H9 (cell line): ENCODE measurements around the gene TDRD9. TPM values are rescaled to one million over a fixed set of nuclear protein-coding genes. Genes with fewer than 3 reads are reported as not detected.

Experiments used
- DNase-seq: peaks from one replicate; pipeline ENCODE4 v3.0.0-alpha.2; 2017
- H2AFZ ChIP-seq: one replicate; pipeline ENCODE4 v1.6.1; 2013; ENCODE audit warnings: mild to moderate bottlenecking, low read length, control low read depth, moderate library complexity
- H2AK5ac ChIP-seq: 2 replicates; pipeline ENCODE4 v1.6.1; 2013; ENCODE audit warnings: low read length, control low read depth, mixed read lengths; ENCODE audit not compliant: insufficient read length
- H2BK120ac ChIP-seq: one replicate; pipeline ENCODE4 v1.6.1; 2013; ENCODE audit warnings: low read depth, mild to moderate bottlenecking, low read length, control low read depth, inconsistent platforms; ENCODE audit not compliant: poor library complexity, severe bottlenecking
- H2BK12ac ChIP-seq: 2 replicates; pipeline ENCODE4 v1.6.1; 2013; ENCODE audit warnings: low read length, control low read depth, mixed read lengths, low read depth; ENCODE audit not compliant: insufficient read length
- H2BK15ac ChIP-seq: 2 replicates; pipeline ENCODE4 v1.6.1; 2013; ENCODE audit warnings: low read depth, low read length, control low read depth
- H2BK20ac ChIP-seq: one replicate; pipeline ENCODE4 v1.6.1; 2013; ENCODE audit warnings: low read depth, mild to moderate bottlenecking, low read length, control low read depth, inconsistent platforms; ENCODE audit not compliant: poor library complexity, severe bottlenecking
- H2BK5ac ChIP-seq: 2 replicates; pipeline ENCODE4 v1.6.1; 2013; ENCODE audit warnings: low read length, control low read depth, mixed read lengths; ENCODE audit not compliant: insufficient read length
- H3K14ac ChIP-seq: 2 replicates; pipeline ENCODE4 v1.6.1; 2013; ENCODE audit warnings: low read length, control low read depth; ENCODE audit not compliant: insufficient read depth
- H3K18ac ChIP-seq: 2 replicates; pipeline ENCODE4 v1.6.1; 2013; ENCODE audit warnings: low read depth, mild to moderate bottlenecking, mixed read lengths, low read length, control low read depth; ENCODE audit not compliant: insufficient read length
- H3K23ac ChIP-seq: 2 replicates; pipeline ENCODE4 v1.6.1; 2013; ENCODE audit warnings: low read length, control low read depth, mixed read lengths, low read depth; ENCODE audit not compliant: insufficient read length
- H3K23me2 ChIP-seq: 2 replicates; pipeline ENCODE4 v1.6.1; 2013; ENCODE audit warnings: low read depth, mild to moderate bottlenecking, mixed read lengths, low read length, control low read depth; ENCODE audit not compliant: insufficient read length, poor library complexity, severe bottlenecking
- H3K27ac ChIP-seq: 2 replicates; pipeline ENCODE4 v1.5.1; 2013; ENCODE audit warnings: low read length, control low read depth, mixed read lengths, low read depth; ENCODE audit not compliant: insufficient read length
- H3K27me3 ChIP-seq: 2 replicates; pipeline ENCODE4 v1.6.1; 2013; ENCODE audit warnings: low read length, control low read depth, inconsistent platforms; ENCODE audit not compliant: insufficient read depth
- H3K4ac ChIP-seq: 2 replicates; pipeline ENCODE4 v1.6.1; 2013; ENCODE audit warnings: low read depth, mild to moderate bottlenecking, control low read depth, inconsistent platforms, low read length, moderate library complexity
- H3K4me1 ChIP-seq: 2 replicates; pipeline ENCODE4 v1.6.1; 2013; ENCODE audit warnings: low read length, control low read depth, inconsistent platforms; ENCODE audit not compliant: insufficient read depth
- H3K4me2 ChIP-seq: 2 replicates; pipeline ENCODE4 v1.6.1; 2013; ENCODE audit warnings: low read length, control low read depth, mixed read lengths; ENCODE audit not compliant: insufficient read length, insufficient read depth
- H3K56ac ChIP-seq: 2 replicates; pipeline ENCODE4 v1.6.1; 2013; ENCODE audit warnings: low read depth, mild to moderate bottlenecking, mixed read lengths, low read length, control low read depth; ENCODE audit not compliant: insufficient read length
- H3K79me1 ChIP-seq: 2 replicates; pipeline ENCODE4 v1.6.1; 2013; ENCODE audit warnings: low read depth, mild to moderate bottlenecking, moderate library complexity, low read length, control low read depth, inconsistent platforms; ENCODE audit not compliant: insufficient read depth, poor library complexity, severe bottlenecking
- H3K79me2 ChIP-seq: 2 replicates; pipeline ENCODE4 v1.6.1; 2013; ENCODE audit warnings: low read length, control low read depth, inconsistent platforms; ENCODE audit not compliant: insufficient read depth
- H3K9ac ChIP-seq: 2 replicates; pipeline ENCODE4 v1.6.1; 2013; ENCODE audit warnings: low read length, control low read depth, mixed read lengths; ENCODE audit not compliant: insufficient read length; ENCODE audit errors: extremely low read depth
- H3K9me3 ChIP-seq: one replicate; pipeline ENCODE4 v1.6.1; 2013; ENCODE audit warnings: low read depth, low read length, inconsistent platforms; ENCODE audit not compliant: control insufficient read depth
- H3T11ph ChIP-seq: one replicate; pipeline ENCODE4 v1.6.1; 2013; ENCODE audit warnings: mild to moderate bottlenecking, low read length, control low read depth, inconsistent platforms
- H4K20me1 ChIP-seq: one replicate; pipeline ENCODE4 v1.6.1; 2013; ENCODE audit not compliant: control insufficient read depth, insufficient read length, insufficient read depth
- H4K5ac ChIP-seq: 2 replicates; pipeline ENCODE4 v1.6.1; 2013; ENCODE audit warnings: low read depth, mild to moderate bottlenecking, mixed read lengths, low read length, control low read depth; ENCODE audit not compliant: insufficient read length
- H4K8ac ChIP-seq: replicated peaks from 2 replicates; pipeline ENCODE4 v1.6.1; 2013; ENCODE audit warnings: low read length, control low read depth, mixed read lengths, low read depth; ENCODE audit not compliant: insufficient read length
- H4K91ac ChIP-seq: 2 replicates; pipeline ENCODE4 v1.6.1; 2013; ENCODE audit warnings: low read depth, mild to moderate bottlenecking, moderate library complexity, mixed read lengths, low read length, control low read depth; ENCODE audit not compliant: insufficient read length
- H3K27ac Mint-ChIP-seq, 3 experiments: 2 replicates in 2 of 3; 3 replicates in 1 of 3; pipeline ENCODE4 v1.8.0; 2020 to 2021; ENCODE audit warnings: mixed read lengths in 3 of 3, mild to moderate bottlenecking in 1 of 3, moderate library complexity in 1 of 3
- H3K27me3 Mint-ChIP-seq: 2 replicates; pipeline ENCODE4 v1.8.0; 2021; ENCODE audit warnings: low read depth, mild to moderate bottlenecking, moderate library complexity, mixed read lengths
- H3K36me3 Mint-ChIP-seq, 3 experiments: 2 replicates in 2 of 3; 3 replicates in 1 of 3; pipeline ENCODE4 v1.8.0; 2020 to 2021; ENCODE audit warnings: low read depth in 3 of 3, mixed read lengths in 3 of 3; ENCODE audit not compliant: insufficient read depth in 1 of 3
- H3K4me1 Mint-ChIP-seq, 2 experiments: 2 replicates each; pipeline ENCODE4 v1.8.0; 2020; ENCODE audit warnings: mixed read lengths in 2 of 2
- H3K4me3 Mint-ChIP-seq, 2 experiments: 2 replicates in 1 of 2; 3 replicates in 1 of 2; pipeline ENCODE4 v1.8.0; 2020 to 2021; ENCODE audit warnings: mild to moderate bottlenecking in 2 of 2, mixed read lengths in 2 of 2, moderate library complexity in 1 of 2
- H3K9me3 Mint-ChIP-seq, 2 experiments: 2 replicates in 1 of 2; 3 replicates in 1 of 2; pipeline ENCODE4 v1.8.0; 2020; ENCODE audit warnings: mild to moderate bottlenecking in 2 of 2, mixed read lengths in 2 of 2, moderate library complexity in 1 of 2
- WGBS: extraction: QIAGEN DNeasy Blood & Tissue Kit; methylation state at CpG from one replicate; pipeline ENCODE4 v1.1.7; 2013; ENCODE audit warnings: missing lambda C conversion rate, low lambda C conversion rate, mixed read lengths; ENCODE audit not compliant: insufficient read length; ENCODE audit errors: extremely low coverage; 5-methylcytosine and 5-hydroxymethylcytosine counted together
- total RNA-seq: library from RNA; stranded (reverse); gene quantifications from 2 replicates; pipeline ENCODE4 v1.2.1, GENCODE V29; 2021
- TF ChIP-seq, protein P1 (sequence below): fragments of 200-600 bp; sonication (generic); conservative IDR thresholded peaks from 3 replicates; pipeline ENCODE4 v1.8.0; 2021; ENCODE audit warnings: antibody characterized with exemption, mild to moderate bottlenecking

Gene TDRD9
- total RNA-seq, 1 experiment from 2014 or later = not detected

DNA sequence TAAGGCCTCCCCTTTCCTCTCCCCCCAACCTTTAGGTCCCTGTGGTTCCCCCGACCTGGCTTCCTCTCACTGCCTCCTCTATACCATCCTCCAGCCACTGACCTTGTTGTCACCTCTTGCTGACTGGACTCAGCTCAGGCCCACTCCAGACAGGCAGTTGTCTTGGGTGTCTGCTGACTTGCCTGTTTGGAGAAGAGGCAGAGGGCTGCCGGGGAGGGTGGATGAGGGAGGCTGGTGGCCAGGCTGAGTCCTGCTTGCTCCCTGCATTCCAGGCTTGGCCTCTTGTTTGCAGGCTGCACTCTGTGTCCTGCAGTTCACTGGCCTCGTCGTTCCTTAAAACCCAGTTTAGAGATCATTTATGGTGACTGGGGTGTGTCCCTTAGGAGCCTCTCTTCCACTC, 45.1 kb downstream of the TDRD9 start:
- Histone ChIP-seq H3K79me1 (no peaks in the 10 kb centered on the region), H3K23ac (no peak overlapping the region), H3K4me1 (no peaks in the 10 kb centered on the region), H3K9me3 (no peaks in the 10 kb centered on the region), H3T11ph (no peak overlapping the region), H4K5ac (no peak overlapping the region), H3K9ac (no peak overlapping the region), H4K91ac (no peak overlapping the region), H3K18ac (no peak overlapping the region), H3K4me2 (no peak overlapping the region), H3K23me2 (no peaks in the 10 kb centered on the region), H2BK20ac (no peak overlapping the region), H2BK5ac (no peak overlapping the region), H3K27ac (no peak overlapping the region), H2BK12ac (no peak overlapping the region), H3K79me2 (no peaks in the 10 kb centered on the region), H2AFZ (no peak overlapping the region), H4K8ac (no peak overlapping the region), H3K56ac (no peak overlapping the region), H3K4ac (no peak overlapping the region), H2BK120ac (no peak overlapping the region), H3K27me3 (no peaks in the 10 kb centered on the region), H2AK5ac (no peak overlapping the region), H4K20me1 (no peaks in the 10 kb centered on the region), H3K14ac (no peak overlapping the region), H2BK15ac (no peak overlapping the region)
- no peaks in the 10 kb centered on the region for H3K36me3 Mint-ChIP-seq
- WGBS = no CpG with 5 or more reads among the region's 4 CpGs
- TF ChIP-seq, protein P1, sequence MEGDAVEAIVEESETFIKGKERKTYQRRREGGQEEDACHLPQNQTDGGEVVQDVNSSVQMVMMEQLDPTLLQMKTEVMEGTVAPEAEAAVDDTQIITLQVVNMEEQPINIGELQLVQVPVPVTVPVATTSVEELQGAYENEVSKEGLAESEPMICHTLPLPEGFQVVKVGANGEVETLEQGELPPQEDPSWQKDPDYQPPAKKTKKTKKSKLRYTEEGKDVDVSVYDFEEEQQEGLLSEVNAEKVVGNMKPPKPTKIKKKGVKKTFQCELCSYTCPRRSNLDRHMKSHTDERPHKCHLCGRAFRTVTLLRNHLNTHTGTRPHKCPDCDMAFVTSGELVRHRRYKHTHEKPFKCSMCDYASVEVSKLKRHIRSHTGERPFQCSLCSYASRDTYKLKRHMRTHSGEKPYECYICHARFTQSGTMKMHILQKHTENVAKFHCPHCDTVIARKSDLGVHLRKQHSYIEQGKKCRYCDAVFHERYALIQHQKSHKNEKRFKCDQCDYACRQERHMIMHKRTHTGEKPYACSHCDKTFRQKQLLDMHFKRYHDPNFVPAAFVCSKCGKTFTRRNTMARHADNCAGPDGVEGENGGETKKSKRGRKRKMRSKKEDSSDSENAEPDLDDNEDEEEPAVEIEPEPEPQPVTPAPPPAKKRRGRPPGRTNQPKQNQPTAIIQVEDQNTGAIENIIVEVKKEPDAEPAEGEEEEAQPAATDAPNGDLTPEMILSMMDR = no peak
- no peak overlapping the region for H3K4me3 Mint-ChIP-seq
- H3K27ac Mint-ChIP-seq = no peak overlapping the region
- peaks cover 1% of the 10 kb centered on the region for H3K27me3 Mint-ChIP-seq
- peaks cover 3 to 6% of the 10 kb centered on the region in 2 experiments; a peak in 4 of 5 replicates for H3K9me3 Mint-ChIP-seq
- no peak for DNase-seq
- H3K4me1 Mint-ChIP-seq = peaks cover 4 to 5% of the 10 kb centered on the region in 2 experiments; a peak in 2 of 4 replicates
